ENCODE data around the gene TMEM14A.
"Not testable (repeated sequence)": the region's sequence is repeated elsewhere in the genome, so short reads cannot be mapped to it uniquely, and the experiment has no call there.

TMEM14A gene

DNA sequence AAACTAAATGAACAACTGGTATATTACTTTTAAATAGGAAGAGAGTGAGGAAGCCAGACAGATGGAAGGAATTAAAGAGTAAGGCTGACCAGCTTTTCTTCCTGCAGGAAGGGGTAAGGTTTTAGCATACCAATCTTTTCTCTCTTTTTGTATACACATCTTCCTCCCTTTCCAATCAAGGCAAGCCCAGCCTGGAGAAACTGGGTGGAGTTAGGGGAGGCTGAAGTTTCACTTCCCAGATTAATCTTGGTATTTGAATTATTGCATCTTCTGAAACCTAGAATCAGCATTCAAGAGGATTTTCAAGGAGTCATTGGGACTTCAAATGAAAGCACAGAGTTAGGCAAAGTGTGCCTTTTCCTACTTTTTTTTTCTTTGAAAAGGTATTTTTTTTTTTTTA is 33.1 kb downstream of the TMEM14A start:
- no peak for DNase-seq

DNA sequence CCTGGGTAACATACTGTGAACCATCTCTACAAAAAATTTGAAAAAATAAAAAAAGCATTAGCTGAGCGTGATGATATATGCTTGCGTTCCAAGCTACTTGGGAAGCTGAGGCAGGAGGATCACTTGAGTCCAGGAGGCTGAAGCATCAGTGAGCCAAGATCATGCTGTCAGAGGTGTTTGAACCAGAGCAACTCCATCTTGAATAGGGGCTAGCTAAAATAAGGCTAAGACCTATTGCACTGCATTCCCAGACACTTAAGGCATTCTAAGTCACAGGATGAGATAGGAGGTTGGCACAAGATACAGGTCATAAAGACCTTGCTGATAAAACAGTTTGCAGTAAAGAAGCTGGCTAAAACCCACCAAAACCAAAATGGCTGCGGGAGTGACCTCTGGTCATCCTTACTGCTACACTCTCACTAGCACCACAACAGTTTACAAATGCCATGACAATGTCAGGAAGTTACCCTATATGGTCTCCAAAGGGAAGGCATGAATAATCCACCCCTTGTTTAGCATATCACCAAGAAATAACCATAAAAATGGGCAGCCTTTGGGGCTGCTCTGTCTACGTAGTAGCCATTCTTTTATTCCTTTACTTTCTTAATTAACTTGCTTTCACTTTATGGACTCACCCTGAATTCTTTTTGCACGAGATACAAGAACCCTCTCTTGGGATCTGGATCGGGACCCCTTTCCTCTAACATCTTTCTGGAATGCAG is 34.0 kb downstream of the TMEM14A start:
- DNase-seq: not testable (repeated sequence)

DNA sequence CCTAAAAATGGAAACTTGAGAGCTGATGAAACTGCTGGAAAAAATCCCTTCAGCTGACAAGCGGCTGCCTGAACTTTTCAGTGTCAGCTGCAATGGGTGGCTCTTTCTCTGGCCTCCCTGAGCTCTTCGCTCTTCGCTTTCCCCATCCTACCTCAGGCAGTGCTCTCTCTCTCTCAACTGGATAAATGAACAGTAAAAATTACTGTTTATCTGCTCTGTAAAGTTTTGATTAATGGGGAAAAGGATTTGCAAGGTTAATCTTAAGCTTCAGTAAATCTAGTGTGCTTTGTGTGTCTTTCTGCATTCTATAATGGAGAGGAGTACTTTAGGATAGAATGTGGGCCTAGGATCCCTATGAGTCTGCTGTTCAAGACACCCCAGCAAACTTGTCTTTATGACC is 35.1 kb downstream of the TMEM14A start:
- DNase-seq: no peak

DNA sequence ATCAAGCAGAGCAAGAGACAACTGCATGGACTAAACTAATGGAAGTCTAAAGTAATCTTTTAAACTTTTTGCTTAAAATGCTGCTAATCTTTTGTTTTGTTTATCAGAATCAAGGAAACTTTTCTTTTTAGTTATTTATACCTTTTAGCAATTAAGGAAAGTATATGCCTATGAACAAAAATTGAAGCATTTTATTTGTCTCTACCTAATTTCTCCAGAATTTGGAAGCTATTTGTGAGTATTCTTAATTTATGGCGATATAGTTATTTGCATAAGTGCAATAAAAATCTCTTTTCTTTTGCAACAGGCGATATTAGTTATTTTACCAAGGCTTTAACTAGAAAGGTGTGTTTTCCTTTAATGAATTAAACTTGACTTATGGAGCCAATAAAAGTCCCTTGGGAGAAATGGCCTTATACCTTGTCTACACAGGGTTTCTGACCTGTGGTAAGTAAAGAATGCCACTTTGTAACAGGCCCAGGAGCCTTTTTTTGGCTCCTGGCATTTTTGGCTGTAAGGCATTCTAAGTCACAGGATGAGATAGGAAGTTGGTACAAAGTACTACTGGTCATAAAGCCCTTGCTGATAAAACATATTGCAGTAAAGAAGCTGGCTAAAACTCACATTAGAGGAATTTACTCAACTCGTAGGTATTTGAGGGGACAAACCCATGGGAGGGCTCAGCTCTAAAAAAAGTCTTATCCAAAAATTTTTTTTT is 37.2 kb downstream of the TMEM14A start:
- no peak for DNase-seq

DNA sequence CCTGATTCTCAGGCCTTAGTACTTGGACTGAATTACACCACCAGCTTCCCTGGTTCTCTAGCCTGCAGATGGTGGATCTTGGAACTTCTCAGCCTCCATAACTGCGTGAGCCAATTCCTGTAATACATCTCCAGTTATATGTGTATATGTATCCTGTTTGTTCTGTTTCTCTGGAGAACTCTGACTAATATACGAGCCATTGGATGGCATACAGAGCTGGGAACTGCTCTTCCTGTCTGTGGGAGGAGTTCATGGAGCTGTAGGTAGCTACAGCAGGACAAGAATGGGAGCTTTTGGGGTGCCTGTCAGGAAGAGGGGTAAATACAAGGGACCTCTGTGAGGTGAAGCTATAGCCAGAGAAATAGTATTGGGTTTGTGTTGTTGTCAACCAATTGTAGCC is 41.2 kb downstream of the TMEM14A start:
- no peak for DNase-seq

DNA sequence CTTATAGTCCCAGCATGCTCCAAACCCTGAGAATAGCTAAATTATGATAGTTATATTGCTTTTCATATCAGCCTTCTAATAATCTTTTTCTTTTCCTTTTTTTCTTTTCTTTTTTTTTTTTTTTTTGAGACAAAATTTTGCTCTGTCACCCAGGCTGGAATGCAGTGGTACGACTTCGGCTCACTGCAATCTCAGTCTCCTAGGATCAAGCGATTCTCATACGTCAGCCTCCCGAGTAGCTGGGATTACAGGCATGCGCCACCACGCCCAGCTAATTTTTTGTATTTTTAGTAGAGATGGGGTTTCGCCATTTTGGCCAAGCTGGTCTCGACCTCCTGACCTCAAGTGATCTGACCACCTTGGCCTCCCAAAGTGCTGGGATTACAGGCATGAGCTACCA is 43.8 kb downstream of the TMEM14A start:
- not testable (repeated sequence) for DNase-seq

DNA sequence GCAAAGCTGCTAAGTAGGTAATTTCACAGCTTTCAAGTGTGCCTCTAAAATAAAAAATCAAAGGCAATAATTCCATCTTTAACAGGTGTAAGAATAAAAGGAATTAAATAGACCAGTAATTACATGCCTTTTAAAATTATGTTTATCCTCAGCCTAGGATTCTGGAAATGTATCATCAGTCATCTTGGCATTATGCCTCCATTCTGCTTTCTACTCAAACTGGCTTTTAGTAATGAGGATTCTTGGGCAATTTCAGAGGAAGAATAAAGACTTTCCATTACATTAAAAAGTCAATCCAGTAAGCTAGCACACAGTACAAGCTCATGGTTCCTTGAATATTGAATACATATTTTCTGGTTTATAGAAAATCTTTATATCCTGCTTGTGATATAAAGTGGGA is 47.6 kb downstream of the TMEM14A start:
- DNase-seq: no peak

DNA sequence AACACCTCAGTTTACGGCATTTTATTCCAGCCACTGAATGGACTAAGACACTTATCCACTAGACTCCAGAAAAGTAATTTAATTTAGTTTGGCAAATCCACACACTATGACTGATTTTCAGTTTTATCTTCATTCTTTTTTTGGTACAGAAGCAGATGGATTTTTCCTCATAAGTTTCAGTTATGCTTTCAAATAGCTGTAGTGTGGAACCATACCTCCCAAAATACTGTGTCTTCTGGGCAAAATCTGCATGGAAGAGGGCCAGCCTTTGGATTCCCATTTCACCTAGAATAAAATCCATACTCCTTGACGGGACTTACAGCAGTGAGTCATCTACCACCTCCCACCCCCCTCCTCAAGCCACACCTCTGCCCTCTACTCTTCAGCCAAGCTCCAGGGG is 49.4 kb downstream of the TMEM14A start:
- no peak for DNase-seq

DNA sequence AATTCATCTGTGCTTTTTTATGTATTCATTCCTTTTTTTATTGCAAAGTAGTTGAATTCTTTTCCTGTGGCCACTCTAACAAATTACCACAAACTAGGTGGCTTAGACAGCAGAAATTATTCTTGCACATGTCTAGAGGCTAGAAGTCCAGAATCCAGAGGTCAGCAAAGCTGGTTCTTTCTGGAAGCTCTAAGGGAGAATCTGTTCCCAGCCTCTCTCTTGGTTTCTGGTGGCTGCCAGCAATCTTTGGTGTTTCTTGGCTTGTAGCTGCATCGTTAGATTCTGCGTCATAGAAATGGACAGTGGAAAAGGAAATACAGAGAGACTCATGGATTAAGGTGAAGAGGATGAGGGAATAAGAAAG is 53.1 kb downstream of the TMEM14A start:
- DNase-seq: no peak

DNA sequence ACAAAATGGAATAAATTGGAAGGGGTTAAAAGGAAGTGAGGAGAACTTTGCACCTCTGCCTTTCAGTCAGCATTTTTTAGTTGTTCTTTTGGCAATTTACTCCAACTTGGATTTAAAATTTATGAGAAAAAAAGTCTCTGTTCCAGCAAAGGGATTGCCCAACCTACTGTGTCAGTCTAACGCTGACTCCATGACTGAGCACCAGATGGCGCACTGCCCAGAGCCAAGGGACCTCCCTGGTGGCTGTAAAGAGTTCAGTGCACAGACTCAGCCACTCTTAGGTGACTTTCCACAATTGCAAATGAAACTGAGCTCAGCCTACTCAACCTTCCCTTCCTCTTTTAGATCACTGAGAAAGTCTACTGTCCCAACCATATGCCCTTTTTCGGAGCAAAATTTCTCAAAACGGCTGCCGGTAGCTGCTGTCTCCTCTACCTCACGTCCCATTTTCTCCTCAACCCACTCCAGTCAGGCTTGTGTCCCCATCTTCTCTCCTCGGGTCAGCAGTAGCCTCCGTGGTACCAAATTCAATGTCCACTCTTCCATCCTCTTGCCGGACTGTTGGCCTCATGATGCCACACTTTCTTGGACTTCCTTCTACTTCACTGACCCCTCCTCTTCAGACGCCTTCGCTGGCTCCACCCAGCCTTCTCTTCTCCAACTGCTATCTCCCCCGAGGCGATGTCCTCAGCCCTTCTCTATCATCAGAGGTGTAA is 53.7 kb downstream of the TMEM14A start:
- DNase-seq: peak; percentile 29

DNA sequence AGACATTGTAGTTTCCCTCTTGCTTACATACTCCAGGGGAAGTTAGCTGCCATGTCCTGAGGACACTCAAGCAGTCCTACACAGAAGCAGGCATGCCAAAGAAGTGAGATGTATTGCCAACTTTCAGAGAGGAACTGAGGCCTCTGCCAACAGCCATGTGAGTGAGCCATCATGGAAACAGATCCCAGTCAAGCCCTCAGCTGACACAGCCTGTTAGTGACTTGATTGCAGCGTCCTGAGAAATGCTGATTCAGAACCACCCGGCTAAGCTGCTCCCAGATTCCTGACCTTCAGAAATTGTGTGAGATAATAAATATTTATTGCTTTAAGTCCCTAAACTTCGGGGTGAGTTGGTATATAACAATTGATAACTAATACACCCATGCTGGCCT is 54.2 kb downstream of the TMEM14A start:
- DNase-seq: no peak

DNA sequence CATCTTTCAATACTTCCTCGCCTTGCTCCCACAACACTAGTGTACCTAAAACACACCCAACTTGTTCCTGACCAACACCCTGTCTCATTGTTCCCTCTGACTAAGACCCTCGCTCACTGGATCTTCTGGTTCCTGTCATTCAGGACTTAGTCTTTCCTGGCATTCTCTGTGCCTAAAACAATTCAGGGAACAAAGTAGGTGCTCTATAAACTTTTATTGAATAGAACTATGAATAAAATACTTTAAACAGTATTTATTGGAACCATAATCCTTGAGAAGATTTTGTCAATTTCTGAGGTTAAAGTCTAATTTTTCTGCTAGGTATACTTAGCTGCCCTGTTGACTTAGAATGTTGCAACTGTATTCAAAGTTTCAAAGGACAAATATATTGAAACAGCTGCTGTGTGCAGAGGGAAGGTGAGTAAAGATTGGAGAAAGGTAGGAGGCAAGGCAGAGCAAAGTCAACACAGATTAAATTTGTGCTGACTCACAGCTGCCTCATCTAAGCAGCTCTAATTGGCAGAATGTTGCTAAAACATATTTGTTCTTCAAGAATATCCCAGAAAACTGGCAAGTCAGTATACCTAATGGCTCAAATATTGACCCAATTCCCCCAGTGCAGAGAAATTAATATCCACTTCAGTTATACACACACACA is 54.8 kb downstream of the TMEM14A start:
- DNase-seq: no peak

DNA sequence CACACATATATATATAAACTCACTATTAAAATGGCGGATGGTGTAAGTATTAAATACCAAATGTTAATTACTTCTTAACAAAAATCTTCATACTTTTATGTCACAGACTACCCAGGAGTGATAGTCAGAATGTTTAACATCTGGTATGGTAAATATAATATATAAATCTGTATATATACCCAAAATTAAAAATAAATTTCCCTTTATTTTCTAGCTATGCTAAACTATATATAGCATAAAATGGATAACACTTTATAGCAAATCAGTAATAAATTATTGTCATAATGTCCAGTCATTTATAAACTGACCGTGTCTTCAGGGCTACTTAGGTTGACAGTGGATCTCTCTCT is 55.3 kb downstream of the TMEM14A start:
- DNase-seq: no peak

DNA sequence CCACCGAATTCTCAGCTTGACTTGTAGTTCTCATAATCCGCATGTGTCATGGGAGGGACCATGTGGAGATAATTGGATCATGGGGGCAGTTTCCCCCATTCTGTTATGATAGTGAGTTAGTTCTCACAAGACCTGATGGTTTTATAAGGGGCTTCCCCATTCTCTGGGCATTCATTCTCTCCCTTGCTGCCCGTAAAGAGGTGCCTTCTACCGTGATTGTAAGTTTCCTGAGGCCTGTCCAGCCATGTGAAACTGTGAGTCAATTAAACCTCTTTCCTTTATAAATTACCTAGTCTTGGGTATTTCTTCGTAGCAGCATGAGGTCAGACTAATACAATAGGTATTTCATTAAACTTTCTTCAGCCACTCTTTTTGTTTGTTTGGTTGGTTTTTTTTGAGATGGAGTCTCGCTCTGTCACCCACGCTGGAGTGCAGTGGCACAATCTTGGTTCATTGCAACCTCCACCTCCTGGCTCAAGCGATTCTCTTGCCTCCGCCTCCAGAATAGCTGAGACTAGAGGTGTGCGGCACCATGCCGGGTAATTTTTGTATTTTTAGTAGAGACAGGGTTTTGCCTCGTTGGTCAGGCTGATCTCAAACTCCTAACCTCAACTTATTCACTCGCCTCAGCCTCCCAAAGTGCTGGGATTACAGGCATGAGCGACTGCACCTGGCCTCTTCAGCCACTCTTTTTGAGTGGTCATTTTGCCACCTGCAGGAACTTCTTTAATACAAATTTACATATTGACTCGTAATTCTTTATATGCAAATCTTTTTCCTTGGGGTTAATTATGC is 56.0 kb downstream of the TMEM14A start:
- no peak for DNase-seq

DNA sequence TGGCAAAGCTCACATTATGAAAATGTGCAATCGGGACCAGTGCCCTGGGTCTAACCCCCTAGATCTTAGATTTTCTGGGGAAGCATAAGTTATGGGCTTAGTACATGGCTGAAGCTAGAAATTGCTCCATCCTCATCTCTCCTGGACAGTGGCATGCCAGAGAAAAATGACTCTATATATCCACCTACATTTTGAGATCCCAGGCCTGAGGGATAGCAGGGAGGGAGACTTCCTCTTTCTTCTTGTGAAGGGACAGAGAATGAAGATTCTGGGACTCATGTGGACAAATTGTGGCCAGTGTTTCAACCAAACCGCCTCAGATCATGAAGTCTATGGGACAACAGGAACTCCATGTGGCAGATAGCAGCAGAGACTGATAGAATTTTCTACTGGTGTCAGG is 57.0 kb downstream of the TMEM14A start:
- DNase-seq: no peak

DNA sequence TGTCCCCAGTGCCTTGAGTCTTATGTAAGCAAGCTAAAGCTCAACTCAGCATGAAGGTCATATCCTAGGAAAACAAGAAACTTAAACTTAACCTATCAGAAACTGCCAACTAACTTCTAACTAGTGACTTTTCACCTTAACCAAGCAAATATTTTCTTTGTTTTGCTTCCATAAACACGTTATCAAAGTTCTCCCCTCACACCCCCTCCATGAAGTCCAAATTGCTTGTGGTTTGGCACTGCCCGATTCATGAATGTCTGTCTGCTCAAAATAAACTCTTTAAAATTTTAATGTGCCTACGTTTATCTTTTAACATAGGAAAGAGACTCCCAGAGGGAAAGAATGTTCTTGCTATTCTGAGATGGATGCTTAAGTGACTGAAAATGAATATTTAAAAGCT is 57.5 kb downstream of the TMEM14A start:
- no peak for DNase-seq

DNA sequence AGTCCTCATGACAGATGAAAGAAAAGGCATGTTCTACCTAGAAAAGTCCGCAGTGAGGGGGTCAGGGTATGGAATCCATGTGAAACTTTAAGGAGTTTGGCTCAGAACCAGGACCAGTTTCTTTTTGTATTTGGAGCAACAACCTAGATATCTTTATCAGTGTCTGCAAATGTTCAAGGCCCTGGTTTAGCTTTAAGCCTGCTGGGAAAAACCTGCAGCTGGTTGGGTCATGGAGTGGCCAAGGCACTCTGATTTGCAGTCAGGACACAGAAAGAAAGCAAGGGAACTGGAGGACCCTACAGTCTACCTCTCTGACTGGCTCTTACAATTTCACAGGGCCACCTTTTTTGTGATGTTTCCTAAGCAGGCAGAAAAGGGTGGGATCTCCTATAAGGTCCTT is 58.7 kb downstream of the TMEM14A start:
- no peak for DNase-seq

DNA sequence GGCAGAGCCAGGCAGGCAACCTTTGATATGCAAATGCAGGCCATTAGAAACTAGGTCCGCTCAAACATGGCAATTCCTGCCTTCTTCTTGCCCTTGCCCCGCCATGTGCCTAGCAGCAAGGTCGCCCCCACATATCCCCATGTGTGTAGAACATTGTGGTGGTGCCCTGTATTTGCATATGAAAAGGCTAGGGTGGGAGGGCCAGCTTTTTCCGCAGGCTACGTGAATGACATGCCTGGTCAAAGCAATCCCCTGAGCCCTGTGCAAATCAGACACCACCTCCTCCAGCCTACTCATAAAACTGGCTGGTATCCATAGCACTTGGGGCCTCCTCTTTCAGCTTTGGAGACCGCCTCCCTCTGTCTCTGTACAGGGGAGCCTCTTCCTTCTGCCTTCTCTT is 60.8 kb downstream of the TMEM14A start:
- no peak for DNase-seq

DNA sequence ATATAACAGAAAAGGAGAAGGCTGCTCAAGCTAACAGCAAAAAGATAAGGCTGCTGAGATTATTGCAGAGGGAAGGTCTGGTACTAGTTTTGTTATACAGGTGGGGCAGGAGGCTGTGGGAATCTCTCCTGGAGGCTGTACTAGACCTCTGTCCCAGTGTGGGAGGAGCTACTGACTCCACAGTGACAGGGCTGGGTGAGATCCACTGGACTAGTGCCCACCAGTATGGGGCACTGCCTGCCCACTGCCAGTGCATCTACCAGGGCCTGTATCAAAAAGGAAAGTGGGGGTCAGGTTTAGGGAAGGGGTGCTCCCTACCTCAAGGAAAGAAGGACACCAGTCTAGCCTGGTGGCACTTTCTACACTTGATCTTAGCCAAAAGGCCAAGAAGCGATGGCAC is 62.3 kb downstream of the TMEM14A start:
- DNase-seq: no peak

DNA sequence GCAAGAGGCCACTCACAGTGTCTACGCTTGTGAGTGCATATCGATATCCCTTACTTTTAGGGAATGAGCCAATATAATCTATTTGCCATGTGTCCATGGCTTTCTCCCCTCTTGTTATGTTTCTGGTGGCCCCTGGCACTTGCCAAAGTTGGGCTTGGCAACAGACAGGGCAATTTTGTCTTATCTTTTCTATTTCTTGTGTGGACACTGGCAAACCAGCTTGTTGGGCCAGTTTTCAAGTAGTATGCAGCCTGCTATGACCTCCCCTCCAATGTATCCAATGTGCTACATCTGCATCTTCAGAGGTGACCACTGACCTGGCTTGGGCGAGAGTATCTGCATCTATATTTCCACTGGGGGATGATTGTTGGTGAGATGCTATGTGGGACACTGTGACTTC is 63.2 kb downstream of the TMEM14A start:
- DNase-seq: no peak

DNA sequence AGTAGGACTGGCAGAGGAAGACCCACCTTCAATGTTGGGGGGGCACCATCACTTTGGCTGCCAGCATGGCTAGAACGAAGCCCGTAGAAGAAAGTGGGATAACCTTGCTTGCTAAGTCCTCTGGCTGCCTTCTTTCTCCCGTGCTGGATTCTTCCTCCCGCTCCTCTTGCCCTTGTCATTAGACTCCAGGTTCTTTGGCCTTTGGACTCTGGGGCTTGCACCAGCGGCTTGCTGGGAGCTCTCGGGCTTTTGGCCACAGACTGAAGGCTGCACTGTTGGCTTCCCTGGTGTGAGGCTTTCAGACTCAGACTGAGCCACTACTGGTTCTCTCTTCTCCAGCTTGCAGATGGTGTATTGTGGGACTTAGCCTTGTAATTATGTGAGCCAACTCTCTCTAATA is 64.2 kb downstream of the TMEM14A start:
- no peak for DNase-seq

DNA sequence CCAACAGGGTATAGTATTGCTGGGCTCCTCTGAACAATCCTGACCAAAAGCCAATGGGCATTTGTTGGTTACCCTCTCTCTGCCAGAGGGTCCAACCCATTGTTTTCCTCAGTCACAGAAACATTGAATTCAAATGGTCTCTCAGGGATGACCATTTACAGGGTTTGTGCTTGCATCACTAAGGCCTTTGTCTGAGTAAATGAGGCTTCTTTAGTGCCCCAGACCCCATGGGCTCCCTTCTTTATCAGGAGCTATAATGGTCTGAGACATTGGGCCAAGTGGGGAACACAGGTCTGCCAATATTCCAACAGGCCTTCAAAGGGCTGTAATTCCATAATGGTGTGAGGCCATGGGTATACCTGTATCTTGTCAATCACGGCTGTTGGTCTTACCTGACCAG is 65.2 kb downstream of the TMEM14A start:
- no peak for DNase-seq
